Neural cell (in vitro differentiated cells): ENCODE data around the gene PLEKHD1.

Source experiments
- CTCF ChIP-seq: fragments of 450-650 bp; IDR thresholded peaks from 2 replicates; pipeline ENCODE4 v1.5.1; 2014; ENCODE audit warnings: antibody characterized with exemption, mild to moderate bottlenecking, moderate library complexity; ENCODE audit not compliant: poor library complexity, severe bottlenecking
- EP300 ChIP-seq: fragments of 450-650 bp; conservative IDR thresholded peaks from 2 replicates; pipeline ENCODE4 v1.6.1; 2014; ENCODE audit warnings: antibody characterized with exemption, mild to moderate bottlenecking, moderate library complexity; ENCODE audit not compliant: poor library complexity, severe bottlenecking
- EZH2 ChIP-seq: fragments of 200-600, 300-800 bp; shearing (Covaris generic), sonication (generic); IDR thresholded peaks from 2 replicates; pipeline ENCODE4 v1.6.1; 2014; ENCODE audit warnings: antibody characterized with exemption, low read length, borderline replicate concordance, mild to moderate bottlenecking; ENCODE audit not compliant: insufficient read depth, poor library complexity, severe bottlenecking
- POLR2AphosphoS5 ChIP-seq: IDR thresholded peaks from 2 replicates; pipeline ENCODE4 v1.6.1; 2012
- REST ChIP-seq: IDR thresholded peaks from 2 replicates; pipeline ENCODE4 v1.6.1; 2012; ENCODE audit warnings: borderline replicate concordance
- TAF1 ChIP-seq: IDR thresholded peaks from 2 replicates; pipeline ENCODE4 v1.6.1; 2012; ENCODE audit warnings: low read depth

GRCh38 chr14:69573205-69573830 lies 88.8 kb downstream of the PLEKHD1 start:
- TF ChIP-seq CTCF (no peak), EZH2 (no peak), EP300 (no peak), TAF1 (no peak), REST (no peak), POLR2AphosphoS5 (no peak)
